Panc1 (cell line): ENCODE results near the gene DUSP10. TPM values are rescaled to one million over a fixed set of nuclear protein-coding genes. Genes with fewer than 3 reads are reported as not detected.

Experiments used
- ATAC-seq: fragments of 200-7000 bp; cut with Tn5 transposase; 2 replicates; pipeline ENCODE4 v1.9.1; 2020; ENCODE audit warnings: mild to moderate bottlenecking, moderate library complexity
- BruUV-seq: library from RNA; stranded (reverse); fragments of 400-500 nt; replicated peaks from 2 replicates; lab custom pipeline; 2021; lab: Mats Ljungman, UMichigan
- CTCF ChIA-PET: fragments of 300-600 bp; sonication (Branson Sonifier 250); formaldehyde crosslinking; loops from one replicate; lab custom pipeline; 2022; ENCODE audit warnings: antibody characterized with exemption; lab: Charles Lee
- POLR2A ChIA-PET: fragments of 300-600 bp; sonication (Branson Sonifier 250); formaldehyde crosslinking; loops from one replicate; lab custom pipeline; 2022; ENCODE audit warnings: antibody characterized with exemption; lab: Charles Lee
- DNase-seq: peaks from one replicate; pipeline ENCODE4 v3.0.0-alpha.2; 2010; ENCODE audit warnings: low read depth, low spot score
- H3K27ac ChIP-seq: 2 replicates; pipeline ENCODE4 v1.5.1; 2011; ENCODE audit warnings: mild to moderate bottlenecking, low read length, inconsistent platforms
- H3K27me3 ChIP-seq: fragments of 200-500 bp; sonication (Bioruptor generic); 2 replicates; pipeline ENCODE4 v1.6.0; 2014; ENCODE audit warnings: low read length, inconsistent platforms; ENCODE audit not compliant: control insufficient read depth, insufficient read depth
- H3K36me3 ChIP-seq: fragments of 200-500 bp; sonication (Bioruptor generic); 2 replicates; pipeline ENCODE4 v1.5.1; 2014; ENCODE audit warnings: inconsistent platforms, mild to moderate bottlenecking, low read length, moderate library complexity; ENCODE audit not compliant: control insufficient read depth, insufficient read depth
- H3K4me1 ChIP-seq: 2 replicates; pipeline ENCODE4 v1.5.1; 2011; ENCODE audit warnings: inconsistent platforms, mild to moderate bottlenecking, low read length, moderate library complexity; ENCODE audit not compliant: control insufficient read depth, insufficient read depth
- H3K4me3 ChIP-seq, 2 experiments: 2 replicates each; pipeline ENCODE4 v1.5.1; 2011 to 2012; ENCODE audit warnings: low read depth in 2 of 2, low read length in 2 of 2, mild to moderate bottlenecking in 2 of 2, inconsistent platforms in 1 of 2, moderate library complexity in 1 of 2
- H3K9me3 ChIP-seq: fragments of 200-500 bp; sonication (Bioruptor generic); 2 replicates; pipeline ENCODE4 v1.5.1; 2014; ENCODE audit warnings: low read depth, mild to moderate bottlenecking, inconsistent platforms, low read length, moderate library complexity; ENCODE audit not compliant: control insufficient read depth, insufficient read depth
- POLR2AphosphoS5 ChIP-seq: IDR thresholded peaks from 2 replicates; pipeline ENCODE4 v1.6.1; 2012; ENCODE audit warnings: mild to moderate bottlenecking, low read depth, low read length, moderate library complexity
- SIN3A ChIP-seq: IDR thresholded peaks from 2 replicates; pipeline ENCODE4 v1.6.1; 2012; ENCODE audit warnings: low read depth, mild to moderate bottlenecking, low read length, moderate library complexity, borderline replicate concordance; ENCODE audit not compliant: insufficient read depth
- TCF7L2 ChIP-seq: IDR thresholded peaks from 2 replicates; pipeline ENCODE4 v1.6.1; 2011; ENCODE audit warnings: mild to moderate bottlenecking, low read depth, low read length, inconsistent platforms
- in situ Hi-C: cut with HindIII; loops from 2 replicates; pipeline ENCODE4 v1.10.0; 2016; ENCODE audit warnings: low sequenced_read_pairs, low pct_unique_long_range_greater_than_20kb
- intact Hi-C: fragments of 100-400 bp; cut with micrococcal nuclease; formaldehyde crosslinking; loops from one replicate; pipeline ENCODE4 v1.10.0; 2022; ENCODE audit not compliant: unreplicated experiment
- total RNA-seq: library from RNA; stranded (reverse); gene quantifications from one replicate; pipeline ENCODE4 v1.2.1, GENCODE V29; 2021; ENCODE audit not compliant: unreplicated experiment
- TF ChIP-seq, protein P1 (sequence below): fragments of 450-650 bp; IDR thresholded peaks from 2 replicates; pipeline ENCODE4 v1.5.1; 2017; ENCODE audit warnings: mild to moderate bottlenecking
- TF ChIP-seq, protein P2 (sequence below), 2 experiments: IDR thresholded peaks; 2 replicates each; pipeline ENCODE4 v1.6.1; 2011 to 2012; ENCODE audit warnings: low read depth in 2 of 2, control low read depth in 1 of 2, low read length in 1 of 2, mild to moderate bottlenecking in 1 of 2, moderate library complexity in 1 of 2; ENCODE audit not compliant: insufficient read depth in 1 of 2

Gene DUSP10
- total RNA-seq, 1 experiment from 2014 or later, result 1.4 TPM

DNA sequence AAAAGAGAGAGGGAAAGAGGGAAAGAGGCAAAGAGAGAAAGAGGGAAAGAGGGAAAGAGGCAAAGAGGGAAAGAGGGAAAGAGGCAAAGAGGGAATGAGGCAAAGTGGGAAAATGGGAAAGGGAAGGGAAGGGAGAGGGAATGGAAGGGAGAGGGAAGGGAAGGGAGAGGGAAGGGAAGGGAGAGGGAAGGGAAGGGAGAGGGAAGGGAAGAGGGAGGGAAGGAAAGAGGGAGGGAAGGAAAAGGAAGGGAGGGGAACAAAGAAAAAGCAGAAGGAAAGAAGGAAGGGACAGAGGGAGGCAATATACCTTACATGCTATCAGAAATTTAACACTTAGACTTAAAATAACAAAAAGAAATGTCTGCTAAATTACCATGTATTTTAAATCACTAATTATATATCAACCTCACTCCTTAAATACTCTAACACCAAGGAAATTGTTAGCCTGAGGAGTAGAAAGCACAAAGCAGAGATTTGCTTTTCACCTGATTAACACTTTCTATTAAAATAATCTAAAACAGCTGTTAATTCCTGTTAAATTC, 41.8 kb downstream of the DUSP10 start:
- no peak overlapping the region for H3K27ac ChIP-seq
- no peaks in the 10 kb centered on the region for H3K9me3 ChIP-seq
- ChIA-PET CTCF (no interaction called here), POLR2A (no interaction called here)
- TF ChIP-seq TCF7L2 (no peak), POLR2AphosphoS5 (no peak), SIN3A (no peak)
- TF ChIP-seq, protein P1, sequence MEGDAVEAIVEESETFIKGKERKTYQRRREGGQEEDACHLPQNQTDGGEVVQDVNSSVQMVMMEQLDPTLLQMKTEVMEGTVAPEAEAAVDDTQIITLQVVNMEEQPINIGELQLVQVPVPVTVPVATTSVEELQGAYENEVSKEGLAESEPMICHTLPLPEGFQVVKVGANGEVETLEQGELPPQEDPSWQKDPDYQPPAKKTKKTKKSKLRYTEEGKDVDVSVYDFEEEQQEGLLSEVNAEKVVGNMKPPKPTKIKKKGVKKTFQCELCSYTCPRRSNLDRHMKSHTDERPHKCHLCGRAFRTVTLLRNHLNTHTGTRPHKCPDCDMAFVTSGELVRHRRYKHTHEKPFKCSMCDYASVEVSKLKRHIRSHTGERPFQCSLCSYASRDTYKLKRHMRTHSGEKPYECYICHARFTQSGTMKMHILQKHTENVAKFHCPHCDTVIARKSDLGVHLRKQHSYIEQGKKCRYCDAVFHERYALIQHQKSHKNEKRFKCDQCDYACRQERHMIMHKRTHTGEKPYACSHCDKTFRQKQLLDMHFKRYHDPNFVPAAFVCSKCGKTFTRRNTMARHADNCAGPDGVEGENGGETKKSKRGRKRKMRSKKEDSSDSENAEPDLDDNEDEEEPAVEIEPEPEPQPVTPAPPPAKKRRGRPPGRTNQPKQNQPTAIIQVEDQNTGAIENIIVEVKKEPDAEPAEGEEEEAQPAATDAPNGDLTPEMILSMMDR, result no peak
- TF ChIP-seq, protein P2, sequence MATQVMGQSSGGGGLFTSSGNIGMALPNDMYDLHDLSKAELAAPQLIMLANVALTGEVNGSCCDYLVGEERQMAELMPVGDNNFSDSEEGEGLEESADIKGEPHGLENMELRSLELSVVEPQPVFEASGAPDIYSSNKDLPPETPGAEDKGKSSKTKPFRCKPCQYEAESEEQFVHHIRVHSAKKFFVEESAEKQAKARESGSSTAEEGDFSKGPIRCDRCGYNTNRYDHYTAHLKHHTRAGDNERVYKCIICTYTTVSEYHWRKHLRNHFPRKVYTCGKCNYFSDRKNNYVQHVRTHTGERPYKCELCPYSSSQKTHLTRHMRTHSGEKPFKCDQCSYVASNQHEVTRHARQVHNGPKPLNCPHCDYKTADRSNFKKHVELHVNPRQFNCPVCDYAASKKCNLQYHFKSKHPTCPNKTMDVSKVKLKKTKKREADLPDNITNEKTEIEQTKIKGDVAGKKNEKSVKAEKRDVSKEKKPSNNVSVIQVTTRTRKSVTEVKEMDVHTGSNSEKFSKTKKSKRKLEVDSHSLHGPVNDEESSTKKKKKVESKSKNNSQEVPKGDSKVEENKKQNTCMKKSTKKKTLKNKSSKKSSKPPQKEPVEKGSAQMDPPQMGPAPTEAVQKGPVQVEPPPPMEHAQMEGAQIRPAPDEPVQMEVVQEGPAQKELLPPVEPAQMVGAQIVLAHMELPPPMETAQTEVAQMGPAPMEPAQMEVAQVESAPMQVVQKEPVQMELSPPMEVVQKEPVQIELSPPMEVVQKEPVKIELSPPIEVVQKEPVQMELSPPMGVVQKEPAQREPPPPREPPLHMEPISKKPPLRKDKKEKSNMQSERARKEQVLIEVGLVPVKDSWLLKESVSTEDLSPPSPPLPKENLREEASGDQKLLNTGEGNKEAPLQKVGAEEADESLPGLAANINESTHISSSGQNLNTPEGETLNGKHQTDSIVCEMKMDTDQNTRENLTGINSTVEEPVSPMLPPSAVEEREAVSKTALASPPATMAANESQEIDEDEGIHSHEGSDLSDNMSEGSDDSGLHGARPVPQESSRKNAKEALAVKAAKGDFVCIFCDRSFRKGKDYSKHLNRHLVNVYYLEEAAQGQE (IDR thresholded peaks at IDR 0.05; ENCODE audit: insufficient read depth in 1 of 2, low read depth in 2 of 2, low read length in 1 of 2), result no peak
- DNase-seq, result no peak
- no peak for ATAC-seq
- intact Hi-C loops (no loop called here), in situ Hi-C loops (no loop called here)
- BruUV-seq, result no TSS peak
- H3K4me1 ChIP-seq, result no peaks in the 10 kb centered on the region
- no peak overlapping the region for H3K4me3 ChIP-seq
- H3K27me3 ChIP-seq, result no peaks in the 10 kb centered on the region
- no peaks in the 10 kb centered on the region for H3K36me3 ChIP-seq

DNA sequence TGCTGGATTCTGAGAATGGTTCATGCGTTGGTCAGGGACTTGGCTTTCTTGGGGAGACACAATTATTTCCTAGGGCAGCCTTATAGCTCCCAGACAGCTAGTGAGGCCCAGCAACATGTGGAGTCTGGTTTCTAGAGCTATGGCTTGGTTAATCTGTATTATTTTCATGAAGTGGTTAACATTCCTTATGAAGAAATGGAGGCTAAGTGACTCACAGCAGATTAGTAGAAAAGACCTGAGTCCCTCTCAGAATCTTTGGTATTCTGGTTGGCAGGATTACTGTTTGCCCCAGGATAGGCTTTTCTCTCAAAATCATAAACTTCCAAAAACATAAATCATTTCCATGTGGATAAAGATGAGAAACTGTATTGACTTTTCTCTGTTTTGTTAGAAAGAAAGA, 42.3 kb downstream of the DUSP10 start:
- Histone ChIP-seq H3K27ac (no peak overlapping the region), H3K4me1 (no peaks in the 10 kb centered on the region), H3K27me3 (no peaks in the 10 kb centered on the region), H3K9me3 (no peaks in the 10 kb centered on the region), H3K36me3 (no peaks in the 10 kb centered on the region), H3K4me3 (no peak overlapping the region)
- in situ Hi-C loops, result no loop called here
- CTCF ChIA-PET, result no interaction called here
- TF ChIP-seq, protein P1, result no peak
- TF ChIP-seq SIN3A (no peak), TCF7L2 (no peak), POLR2AphosphoS5 (no peak)
- TF ChIP-seq, protein P2 (IDR thresholded peaks at IDR 0.05; ENCODE audit: insufficient read depth in 1 of 2, low read depth in 2 of 2, low read length in 1 of 2), result no peak
- intact Hi-C loops, result no loop called here
- ATAC-seq, result no peak
- no peak for DNase-seq
- no TSS peak for BruUV-seq
- POLR2A ChIA-PET, result no interaction called here
